HG02885 (cell line): ENCODE measurements around the gene TMEFF2.
"Not testable (repeated sequence)": the region's sequence is repeated elsewhere in the genome, so short reads cannot be mapped to it uniquely, and the experiment has no call there.

Source experiments
- ATAC-seq: cut with Tn5 transposase; IDR thresholded peaks from one replicate; pipeline ENCODE4 v1.9.1; 2021; ENCODE audit warnings: mild to moderate bottlenecking; ENCODE audit not compliant: unreplicated experiment, poor library complexity

Gene TMEFF2

GRCh38 chr2:191942739-191943103 is 252.0 kb downstream of the TMEFF2 start:
- ATAC-seq, result no peak

- ATAC-seq, result no peak
Measured at GRCh38 chr2:191942090-191942738, 252.5 kb downstream of the TMEFF2 start.

- ATAC-seq, result no peak
Measured at GRCh38 chr2:191941376-191941929, 253.3 kb downstream of the TMEFF2 start.

GRCh38 chr2:191938779-191939178 is 256.0 kb downstream of the TMEFF2 start:
- no peak for ATAC-seq

GRCh38 chr2:191936882-191937405 is 257.8 kb downstream of the TMEFF2 start:
- no peak for ATAC-seq

- no peak for ATAC-seq
Measured at GRCh38 chr2:191935247-191935646, 259.5 kb downstream of the TMEFF2 start.

- peak; percentile 89 for ATAC-seq
Measured at GRCh38 chr2:191933307-191934105, 261.2 kb downstream of the TMEFF2 start.

- no peak for ATAC-seq
Measured at GRCh38 chr2:191932286-191932685, 262.4 kb downstream of the TMEFF2 start.

- ATAC-seq, result peak; percentile 56
Measured at GRCh38 chr2:191931329-191931728, 263.4 kb downstream of the TMEFF2 start.

GRCh38 chr2:191930205-191930604 is 264.5 kb downstream of the TMEFF2 start:
- no peak for ATAC-seq

- no peak for ATAC-seq
Measured at GRCh38 chr2:191929288-191929687, 265.4 kb downstream of the TMEFF2 start.

GRCh38 chr2:191927991-191928390 is 266.7 kb downstream of the TMEFF2 start:
- ATAC-seq, result no peak

GRCh38 chr2:191927319-191927867 is 267.3 kb downstream of the TMEFF2 start:
- no peak for ATAC-seq

- no peak for ATAC-seq
Measured at GRCh38 chr2:191926671-191927070, 268.1 kb downstream of the TMEFF2 start.

GRCh38 chr2:191923652-191923997 is 271.1 kb downstream of the TMEFF2 start:
- no peak for ATAC-seq

GRCh38 chr2:191922736-191923651 is 271.7 kb downstream of the TMEFF2 start:
- peak; percentile 97 for ATAC-seq

GRCh38 chr2:191921650-191922049 is 273.1 kb downstream of the TMEFF2 start:
- not testable (repeated sequence) for ATAC-seq

GRCh38 chr2:191920502-191920901 is 274.2 kb downstream of the TMEFF2 start:
- ATAC-seq, result no peak

GRCh38 chr2:191917967-191918651 is 276.6 kb downstream of the TMEFF2 start:
- ATAC-seq, result no peak
